HepG2 (cell line): ENCODE results near the gene CISH. TPM values are rescaled to one million over a fixed set of nuclear protein-coding genes. Genes with fewer than 3 reads are reported as not detected.

Experiments used
- ADNP ChIP-seq: sonication (generic); formaldehyde crosslinking; IDR thresholded peaks from 2 replicates; pipeline ENCODE4 v1.4.0; 2020; ENCODE audit warnings: missing genetic modification reagents
- HCFC1 ChIP-seq: fragments of 150-350 bp; IDR thresholded peaks from 2 replicates; pipeline ENCODE4 v1.6.1; 2014; ENCODE audit warnings: low read depth, low read length
- HNRNPH1 ChIP-seq: fragments of 200-400 bp; formaldehyde crosslinking; optimal IDR thresholded peaks from 2 replicates; pipeline ENCODE3; 2017; ENCODE audit warnings: mild to moderate bottlenecking, low read depth, low read length
- HOXA7 ChIP-seq: sonication (generic); formaldehyde crosslinking; IDR thresholded peaks from 2 replicates; pipeline ENCODE4 v1.8.1; 2022; ENCODE audit warnings: mild to moderate bottlenecking, missing genetic modification reagents, moderate library complexity
- IKZF1 ChIP-seq: fragments of 450-650 bp; IDR thresholded peaks from 2 replicates; pipeline ENCODE4 v1.7.1; 2016
- KLF11 ChIP-seq: IDR thresholded peaks from 2 replicates; pipeline ENCODE4 v1.6.1; 2016; ENCODE audit warnings: missing compliant biosample characterization
- MAFG ChIP-seq: sonication (generic); formaldehyde crosslinking; IDR thresholded peaks from 2 replicates; pipeline ENCODE4 v1.5.1; 2020; ENCODE audit warnings: mild to moderate bottlenecking, missing genetic modification reagents
- MEIS2 ChIP-seq: sonication (generic); formaldehyde crosslinking; IDR thresholded peaks from 2 replicates; pipeline ENCODE4 v1.9.0; 2021; ENCODE audit warnings: mild to moderate bottlenecking, missing genetic modification reagents
- NCOR1 ChIP-seq: fragments of 200-600 bp; sonication (generic); IDR thresholded peaks from 2 replicates; pipeline ENCODE4 v1.7.0; 2017; ENCODE audit warnings: antibody characterized with exemption, low read length, borderline replicate concordance
- NFE2L2 ChIP-seq: fragments of 150-350 bp; IDR thresholded peaks from 2 replicates; pipeline ENCODE4 v1.6.1; 2014; ENCODE audit warnings: low read length
- NFIB ChIP-seq: sonication (generic); formaldehyde crosslinking; IDR thresholded peaks from 2 replicates; pipeline ENCODE4 v1.9.0; 2021; ENCODE audit warnings: missing genetic modification reagents, mild to moderate bottlenecking, borderline replicate concordance
- PAWR ChIP-seq: sonication (generic); formaldehyde crosslinking; IDR thresholded peaks from 2 replicates; pipeline ENCODE4 v1.4.0; 2020; ENCODE audit warnings: missing genetic modification reagents, mild to moderate bottlenecking, borderline replicate concordance
- SAP130 ChIP-seq: IDR thresholded peaks from 2 replicates; pipeline ENCODE4 v1.6.1; 2016; ENCODE audit warnings: low read depth
- XRCC5 ChIP-seq: fragments of 200-400 bp; formaldehyde crosslinking; optimal IDR thresholded peaks from 2 replicates; pipeline ENCODE3; 2017; ENCODE audit warnings: mild to moderate bottlenecking, low read length
- ZFAT ChIP-seq: sonication (generic); formaldehyde crosslinking; conservative IDR thresholded peaks from 2 replicates; pipeline ENCODE4 v1.8.1; 2023; ENCODE audit warnings: missing genetic modification reagents, inconsistent platforms
- ZFP41 ChIP-seq: sonication (generic); formaldehyde crosslinking; IDR thresholded peaks from 2 replicates; pipeline ENCODE4 v1.4.0; 2020; ENCODE audit warnings: mild to moderate bottlenecking, missing genetic modification reagents, borderline replicate concordance
- ZNF121 ChIP-seq: sonication (generic); formaldehyde crosslinking; IDR thresholded peaks from 2 replicates; pipeline ENCODE4 v1.5.0; 2020; ENCODE audit warnings: mild to moderate bottlenecking, missing genetic modification reagents
- ZNF329 ChIP-seq: sonication (generic); formaldehyde crosslinking; IDR thresholded peaks from 2 replicates; pipeline ENCODE4 v1.9.0; 2021; ENCODE audit warnings: low read depth, mild to moderate bottlenecking, missing genetic modification reagents
- ZNF335 ChIP-seq: sonication (generic); formaldehyde crosslinking; IDR thresholded peaks from 2 replicates; pipeline ENCODE4 v1.4.0; 2020; ENCODE audit warnings: missing genetic modification reagents
- ZNF383 ChIP-seq: sonication (generic); formaldehyde crosslinking; IDR thresholded peaks from 2 replicates; pipeline ENCODE4 v1.4.0; 2020; ENCODE audit warnings: missing genetic modification reagents, mild to moderate bottlenecking, borderline replicate concordance
- ZNF431 ChIP-seq: sonication (generic); formaldehyde crosslinking; IDR thresholded peaks from 2 replicates; pipeline ENCODE4 v1.9.0; 2022; ENCODE audit warnings: missing genetic modification reagents, low read depth, mild to moderate bottlenecking, borderline replicate concordance
- ZNF441 ChIP-seq: sonication (generic); formaldehyde crosslinking; IDR thresholded peaks from 2 replicates; pipeline ENCODE4 v1.7.0; 2021; ENCODE audit warnings: missing genetic modification reagents, borderline replicate concordance
- ZNF546 ChIP-seq: sonication (generic); formaldehyde crosslinking; conservative IDR thresholded peaks from 2 replicates; pipeline ENCODE4 v1.8.1; 2023; ENCODE audit warnings: mild to moderate bottlenecking, missing genetic modification reagents
- ZNF607 ChIP-seq: sonication (generic); formaldehyde crosslinking; IDR thresholded peaks from 2 replicates; pipeline ENCODE4 v1.5.1; 2020; ENCODE audit warnings: missing genetic modification reagents, mild to moderate bottlenecking, borderline replicate concordance
- polyA plus RNA-seq, 8 experiments: library from polyadenylated mRNA; depleted of rRNA in 3 of 8; stranded (reverse) in 7 of 8; unstranded in 1 of 8; fragments of >200 nt; fragmentation: Illumina TruSeq in 4 of 8; extraction: Trizol in 4 of 8; gene quantifications; 2 replicates each; pipeline versions ENCODE4 v1.2.1 to v1.2.3, GENCODE V29; 2011 to 2016; ENCODE audit warnings: low read depth in 4 of 8, missing spikeins in 1 of 8, mixed read lengths in 1 of 8; ENCODE audit not compliant: insufficient read depth in 1 of 8
- total RNA-seq, 5 experiments: library from RNA; depleted of rRNA; stranded (reverse); fragments of >200 nt; fragmentation: Illumina TruSeq; extraction: Trizol; gene quantifications; 2 replicates each; pipeline ENCODE4 v1.2.3, GENCODE V29; 2016; ENCODE audit warnings: low read depth in 1 of 5
- TF ChIP-seq, protein P1 (sequence below): IDR thresholded peaks from 2 replicates; pipeline ENCODE4 v1.6.1; 2016; ENCODE audit warnings: mild to moderate bottlenecking, missing biosample characterization, missing genetic modification reagents
- TF ChIP-seq, protein P2 (sequence below): sonication (generic); formaldehyde crosslinking; IDR thresholded peaks from 2 replicates; pipeline ENCODE4 v1.8.0; 2022; ENCODE audit warnings: low read depth, missing genetic modification reagents
- TF ChIP-seq, protein P3 (sequence below): sonication (generic); formaldehyde crosslinking; IDR thresholded peaks from 2 replicates; pipeline ENCODE4 v1.8.0; 2022; ENCODE audit warnings: missing genetic modification reagents, low read depth, mild to moderate bottlenecking, borderline replicate concordance

Gene CISH
- total and polyA plus RNA-seq, 2 of the 13 experiments (the other 11 are each of a cell fraction or from before 2014, with no cell fraction given) = 0.91 to 1.5 TPM

DNA sequence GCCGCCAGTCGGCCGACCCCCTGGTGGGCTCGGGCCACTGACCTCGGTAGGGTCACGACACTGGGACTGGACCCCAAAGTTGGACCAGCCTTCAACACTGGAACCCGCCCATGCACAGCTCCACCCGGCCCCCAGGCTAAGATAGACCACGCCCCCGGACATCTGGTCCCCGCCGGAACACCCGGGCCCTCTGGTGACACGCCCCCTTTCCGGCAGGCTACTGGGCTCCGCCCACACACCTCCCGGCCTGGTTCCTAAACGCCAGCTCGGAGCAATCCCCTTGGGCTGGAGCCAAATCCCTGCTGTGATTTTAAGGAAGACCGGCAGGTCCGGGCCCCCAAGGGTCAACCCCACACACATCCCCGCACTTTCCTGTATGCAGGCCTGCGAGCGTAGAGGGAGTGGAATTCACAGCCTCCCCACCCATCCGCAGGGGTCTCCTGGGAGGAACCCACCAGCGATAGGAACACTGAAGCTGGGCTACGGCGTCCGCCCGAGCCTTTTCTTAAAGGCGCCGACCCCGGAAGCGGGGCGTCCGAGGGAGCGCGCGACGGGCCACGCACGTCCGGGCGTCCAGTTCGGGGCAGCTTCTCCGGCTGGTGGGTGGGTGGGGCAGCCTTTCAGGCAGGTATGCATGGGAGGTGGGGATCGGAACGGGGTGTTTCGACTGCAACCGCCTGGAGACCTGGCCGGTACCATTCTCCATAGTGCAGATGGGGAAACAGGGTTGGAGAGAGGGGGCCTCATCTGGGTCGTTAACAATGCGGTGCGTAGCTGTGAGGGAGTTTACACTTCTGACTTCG lies 42.4 kb downstream of the CISH start, which contains the start of gene HEMK1 (continued):
- TF ChIP-seq, protein P1, sequence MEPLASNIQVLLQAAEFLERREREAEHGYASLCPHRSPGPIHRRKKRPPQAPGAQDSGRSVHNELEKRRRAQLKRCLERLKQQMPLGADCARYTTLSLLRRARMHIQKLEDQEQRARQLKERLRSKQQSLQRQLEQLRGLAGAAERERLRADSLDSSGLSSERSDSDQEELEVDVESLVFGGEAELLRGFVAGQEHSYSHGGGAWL (CRISPR knock-in tag) = peak; percentile 77
- TF ChIP-seq, protein P2, sequence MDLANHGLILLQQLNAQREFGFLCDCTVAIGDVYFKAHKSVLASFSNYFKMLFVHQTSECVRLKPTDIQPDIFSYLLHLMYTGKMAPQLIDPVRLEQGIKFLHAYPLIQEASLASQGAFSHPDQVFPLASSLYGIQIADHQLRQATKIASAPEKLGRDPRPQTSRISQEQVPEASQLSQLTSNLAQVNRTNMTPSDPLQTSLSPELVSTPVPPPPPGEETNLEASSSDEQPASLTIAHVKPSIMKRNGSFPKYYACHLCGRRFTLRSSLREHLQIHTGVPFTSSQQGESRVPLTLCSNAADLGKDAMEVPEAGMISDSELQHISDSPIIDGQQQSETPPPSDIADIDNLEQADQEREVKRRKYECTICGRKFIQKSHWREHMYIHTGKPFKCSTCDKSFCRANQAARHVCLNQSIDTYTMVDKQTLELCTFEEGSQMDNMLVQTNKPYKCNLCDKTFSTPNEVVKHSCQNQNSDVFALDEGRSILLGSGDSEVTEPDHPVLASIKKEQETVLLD (CRISPR knock-in tag) = peak; percentile 83; the same call in 1 of the 2 replicates
- TF ChIP-seq ZNF383 (CRISPR knock-in tag) = no peak
- no peak for TF ChIP-seq NFIB (CRISPR knock-in tag)
- no peak for TF ChIP-seq HOXA7
- TF ChIP-seq NFE2L2 = no peak
- TF ChIP-seq, protein P3, sequence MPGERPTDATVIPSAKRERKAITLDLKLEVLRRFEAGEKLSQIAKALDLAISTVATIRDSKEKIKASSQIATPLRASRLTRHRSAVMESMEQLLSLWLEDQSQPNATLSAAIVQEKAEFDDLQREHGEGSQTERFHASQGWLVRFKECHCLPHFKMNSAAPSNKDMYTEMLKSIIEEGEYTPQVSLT (CRISPR knock-in tag) = 0 out of 2 replicates have a peak, but pooled peaks have one; percentile 24
- TF ChIP-seq SAP130 (CRISPR knock-in tag) = peak; percentile 89
- TF ChIP-seq ZNF431 (CRISPR knock-in tag) = no peak
- TF ChIP-seq ZNF607 = peak; percentile 87; the same call in 1 of the 2 replicates
- TF ChIP-seq ZNF329 (CRISPR knock-in tag) = no peak; the same call in 1 of the 2 replicates
- peak; percentile 45; the same call in 1 of the 2 replicates for TF ChIP-seq ZNF546 (CRISPR knock-in tag)
- TF ChIP-seq PAWR (CRISPR knock-in tag) = no peak
- TF ChIP-seq ZFAT = no peak
- TF ChIP-seq HCFC1 = peak; percentile 73
- TF ChIP-seq MAFG (CRISPR knock-in tag) = no peak
- no peak; the same call in 1 of the 2 replicates for TF ChIP-seq NCOR1
- TF ChIP-seq XRCC5 = peak; percentile 97
- no peak for TF ChIP-seq HNRNPH1
- 0 out of 2 replicates have a peak, but pooled peaks have one; percentile 36 for TF ChIP-seq ZNF121 (CRISPR knock-in tag)
- TF ChIP-seq ZNF441 (CRISPR knock-in tag) = no peak
- no peak for TF ChIP-seq ADNP (CRISPR knock-in tag)
- TF ChIP-seq MEIS2 (CRISPR knock-in tag) = 0 out of 2 replicates have a peak, but pooled peaks have one; percentile 42
- no peak for TF ChIP-seq ZFP41 (CRISPR knock-in tag)
- no peak for TF ChIP-seq IKZF1
- TF ChIP-seq KLF11 = 0 out of 2 replicates have a peak, but pooled peaks have one; percentile 36
- no peak; the same call in 1 of the 2 replicates for TF ChIP-seq ZNF335 (CRISPR knock-in tag)
